ENCODE measurements around the gene TAS2R60.

GRCh38 chr7:143436325-143436946 is 6.8 kb upstream of the TAS2R60 start:
- TF ChIP-seq EZH2 (IDR thresholded peaks at IDR 0.05; ENCODE audit: low read depth, low read length, severe bottlenecking) (no peak), CTCF (IDR thresholded peaks at IDR 0.05; ENCODE audit: control extremely low read depth in 1 of 3, insufficient read depth in 1 of 3, low read depth in 1 of 3, low read length in 3 of 3) (no peak), CHD1 (IDR thresholded peaks at IDR 0.05; ENCODE audit: low read depth, low read length) (no peak), POLR2A (IDR thresholded peaks at IDR 0.05; ENCODE audit: control extremely low read depth in 1 of 2, low read depth in 2 of 2, low read length in 2 of 2) (no peak), FOSL1 (IDR thresholded peaks at IDR 0.05; ENCODE audit: insufficient read depth, low read depth, low read length) (no peak), TAF1 (IDR thresholded peaks at IDR 0.05; ENCODE audit: low read depth, low read length) (no peak), EGR1 (IDR thresholded peaks at IDR 0.05; ENCODE audit: borderline replicate concordance, low read depth, low read length) (no peak), SP1 (IDR thresholded peaks at IDR 0.05; ENCODE audit: low read depth, low read length) (no peak)
